ENCODE measurements around the gene DUOXA2.

DUOXA2 gene

DNA sequence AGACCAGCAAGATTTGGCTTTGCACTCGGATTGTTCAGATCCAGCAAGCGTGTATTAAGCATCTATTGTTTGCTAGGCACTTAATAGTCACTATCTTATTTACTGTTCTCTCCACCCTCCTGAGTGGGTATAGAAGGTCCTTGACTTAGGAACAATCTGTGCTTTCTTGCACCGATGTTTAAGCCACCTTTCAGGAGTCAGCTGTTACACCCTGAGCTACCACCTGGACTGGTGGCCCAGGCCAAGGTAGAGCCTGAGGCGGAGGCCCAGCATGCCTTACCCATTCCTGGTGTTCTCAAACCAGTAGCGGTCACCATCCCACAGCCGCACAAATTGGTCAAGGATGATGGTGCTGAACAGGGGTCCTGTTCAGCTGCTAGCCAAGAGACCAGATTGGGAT lies 25.6 kb downstream of the DUOXA2 start:
- Histone ChIP-seq H3K9me3 (ENCODE audit: low read length) (no peaks in the 10 kb centered on the region), H3K36me3 (ENCODE audit: insufficient read depth, low read length) (no peaks in the 10 kb centered on the region), H3K4me1 (ENCODE audit: insufficient read depth, low read length, severe bottlenecking) (no peaks in the 10 kb centered on the region), H3K9ac (ENCODE audit: low read length) (no peak overlapping the region), H4K20me1 (ENCODE audit: insufficient read depth, low read length) (no peaks in the 10 kb centered on the region), H3K79me2 (ENCODE audit: insufficient read depth, low read length) (no peaks in the 10 kb centered on the region), H3K4me3 (ENCODE audit: low read depth, low read length, poor library complexity, severe bottlenecking) (no peak overlapping the region), H3K4me2 (ENCODE audit: low read length) (no peak overlapping the region), H3K27ac (ENCODE audit: low read depth, low read length, poor library complexity, severe bottlenecking) (no peak overlapping the region), H2AFZ (ENCODE audit: low read length) (no peak overlapping the region), H3K9me2 (ENCODE audit: low read depth, low read length) (no peaks in the 10 kb centered on the region), H3F3A (ENCODE audit: insufficient read depth, low read length) (no peaks in the 10 kb centered on the region), H3K27me3 (ENCODE audit: insufficient read depth, low read length) (peaks cover 1% of the 10 kb centered on the region; the same call in 1 of the 2 replicates)
- TF ChIP-seq EZH2 (IDR thresholded peaks at IDR 0.05; ENCODE audit: borderline replicate concordance, low read length) = no peak
- no peak for TF ChIP-seq CTCF (IDR thresholded peaks at IDR 0.05; ENCODE audit: low read length)

- Histone ChIP-seq H3K79me2 (ENCODE audit: insufficient read depth, low read length) (no peaks in the 10 kb centered on the region), H4K20me1 (ENCODE audit: insufficient read depth, low read length) (no peaks in the 10 kb centered on the region), H3K9me2 (ENCODE audit: low read depth, low read length) (no peaks in the 10 kb centered on the region), H3K9ac (ENCODE audit: low read length) (no peak overlapping the region), H3K4me3 (ENCODE audit: low read depth, low read length, poor library complexity, severe bottlenecking) (no peak overlapping the region), H3K9me3 (ENCODE audit: low read length) (no peaks in the 10 kb centered on the region), H3K36me3 (ENCODE audit: insufficient read depth, low read length) (no peaks in the 10 kb centered on the region), H3K4me1 (ENCODE audit: insufficient read depth, low read length, severe bottlenecking) (no peaks in the 10 kb centered on the region), H2AFZ (ENCODE audit: low read length) (no peak overlapping the region), H3K4me2 (ENCODE audit: low read length) (no peak overlapping the region), H3K27me3 (ENCODE audit: insufficient read depth, low read length) (no peaks in the 10 kb centered on the region), H3K27ac (ENCODE audit: low read depth, low read length, poor library complexity, severe bottlenecking) (no peak overlapping the region), H3F3A (ENCODE audit: insufficient read depth, low read length) (no peaks in the 10 kb centered on the region)
- TF ChIP-seq EZH2 (IDR thresholded peaks at IDR 0.05; ENCODE audit: borderline replicate concordance, low read length) (no peak), CTCF (IDR thresholded peaks at IDR 0.05; ENCODE audit: low read length) (no peak)
Observed at GRCh38 chr15:45140557-45141250, 26.6 kb downstream of the DUOXA2 start.

DNA sequence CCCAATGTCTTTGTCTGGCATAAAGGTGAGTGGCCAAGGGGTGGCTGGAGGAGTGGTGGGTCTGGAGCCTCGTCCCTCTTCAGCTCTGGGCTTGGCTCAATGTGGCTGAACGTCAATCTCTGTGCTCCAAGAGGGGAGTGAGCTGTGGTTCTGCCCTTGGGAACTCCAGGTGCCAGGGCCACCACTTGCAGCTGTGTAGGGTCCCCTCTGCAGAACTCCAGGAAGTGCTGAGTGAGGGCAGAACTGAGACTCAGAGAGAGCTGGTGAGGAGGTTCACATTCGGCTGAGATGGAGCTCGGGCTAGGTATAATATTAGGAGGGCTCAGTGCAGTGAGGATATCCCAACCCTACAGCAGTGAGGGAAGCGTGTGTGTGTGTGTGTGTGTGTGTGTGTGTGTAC lies 27.3 kb downstream of the DUOXA2 start:
- Histone ChIP-seq H3K4me1 (ENCODE audit: insufficient read depth, low read length, severe bottlenecking) (no peaks in the 10 kb centered on the region), H3K4me3 (ENCODE audit: low read depth, low read length, poor library complexity, severe bottlenecking) (no peak overlapping the region), H3K79me2 (ENCODE audit: insufficient read depth, low read length) (no peaks in the 10 kb centered on the region), H3K9me3 (ENCODE audit: low read length) (no peaks in the 10 kb centered on the region), H3F3A (ENCODE audit: insufficient read depth, low read length) (no peaks in the 10 kb centered on the region), H3K27me3 (ENCODE audit: insufficient read depth, low read length) (no peaks in the 10 kb centered on the region), H3K9me2 (ENCODE audit: low read depth, low read length) (no peaks in the 10 kb centered on the region), H3K36me3 (ENCODE audit: insufficient read depth, low read length) (no peaks in the 10 kb centered on the region), H2AFZ (ENCODE audit: low read length) (no peak overlapping the region), H4K20me1 (ENCODE audit: insufficient read depth, low read length) (no peaks in the 10 kb centered on the region), H3K4me2 (ENCODE audit: low read length) (no peak overlapping the region), H3K9ac (ENCODE audit: low read length) (no peak overlapping the region), H3K27ac (ENCODE audit: low read depth, low read length, poor library complexity, severe bottlenecking) (no peak overlapping the region)
- no peak for TF ChIP-seq EZH2 (IDR thresholded peaks at IDR 0.05; ENCODE audit: borderline replicate concordance, low read length)
- TF ChIP-seq CTCF (IDR thresholded peaks at IDR 0.05; ENCODE audit: low read length) = no peak

Data from OCI-LY1 (cell line).